Measurements from ENCODE around the gene SMG6.

DNA sequence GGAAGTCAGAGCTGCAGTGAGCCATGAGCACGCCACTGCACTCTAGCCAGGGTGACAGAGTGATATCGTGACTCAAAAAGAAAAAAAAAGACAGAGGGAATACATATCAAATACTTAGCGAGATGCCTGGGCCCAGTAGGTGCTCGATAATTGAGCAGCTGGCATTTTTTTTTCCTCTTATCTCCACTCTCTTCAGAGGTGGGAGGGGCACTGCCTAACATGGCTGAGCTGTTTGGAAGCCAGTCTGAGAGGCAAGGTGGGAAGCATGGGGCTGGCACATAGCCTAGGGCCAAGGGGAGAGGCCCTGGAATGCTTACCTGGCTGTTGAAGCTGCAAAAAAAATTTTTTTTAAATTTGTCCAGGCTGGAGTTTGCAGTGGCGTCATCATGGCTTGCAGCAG is 210.2 kb downstream of the SMG6 start:
- TF ChIP-seq EZH2 (IDR thresholded peaks at IDR 0.05; ENCODE audit: insufficient read depth, poor library complexity, severe bottlenecking): no peak
- TF ChIP-seq EZH2phosphoT487 (IDR thresholded peaks at IDR 0.05; ENCODE audit: insufficient read depth, low read depth): no peak
